ENCODE results near the gene ATP5ME.
"Not testable (repeated sequence)": the region's sequence is repeated elsewhere in the genome, so short reads cannot be mapped to it uniquely, and the experiment has no call there.

Gene ATP5ME

GRCh38 chr4:671769-672168, 2.3 kb downstream of the ATP5ME start:
- Histone ChIP-seq H3K9ac (no peak overlapping the region), H3K27me3 (no peaks in the 10 kb centered on the region), H3K9me3 (replicated peaks in 1 of 11) (no peaks in the 10 kb centered on the region), H3K4me1 (peaks cover 32 to 41% (median 33%) of the 10 kb centered on the region in 10 experiments), H3K4me3 (no peak overlapping the region), H4K20me1 (peaks cover 0 to 20% (median 0%) of the 10 kb centered on the region in 11 experiments; a peak in 4 of 22 replicates), H3K36me3 (peaks cover 26 to 37% (median 30%) of the 10 kb centered on the region in 11 experiments), H3K27ac (no peak overlapping the region), H3K4me2 (peak overlapping the region in 1 of 11 experiments; percentile 98; a peak in 1 of 22 replicates)
- no peak for TF ChIP-seq Cebpa-rat (IDR thresholded peaks at IDR 0.05)

DNA sequence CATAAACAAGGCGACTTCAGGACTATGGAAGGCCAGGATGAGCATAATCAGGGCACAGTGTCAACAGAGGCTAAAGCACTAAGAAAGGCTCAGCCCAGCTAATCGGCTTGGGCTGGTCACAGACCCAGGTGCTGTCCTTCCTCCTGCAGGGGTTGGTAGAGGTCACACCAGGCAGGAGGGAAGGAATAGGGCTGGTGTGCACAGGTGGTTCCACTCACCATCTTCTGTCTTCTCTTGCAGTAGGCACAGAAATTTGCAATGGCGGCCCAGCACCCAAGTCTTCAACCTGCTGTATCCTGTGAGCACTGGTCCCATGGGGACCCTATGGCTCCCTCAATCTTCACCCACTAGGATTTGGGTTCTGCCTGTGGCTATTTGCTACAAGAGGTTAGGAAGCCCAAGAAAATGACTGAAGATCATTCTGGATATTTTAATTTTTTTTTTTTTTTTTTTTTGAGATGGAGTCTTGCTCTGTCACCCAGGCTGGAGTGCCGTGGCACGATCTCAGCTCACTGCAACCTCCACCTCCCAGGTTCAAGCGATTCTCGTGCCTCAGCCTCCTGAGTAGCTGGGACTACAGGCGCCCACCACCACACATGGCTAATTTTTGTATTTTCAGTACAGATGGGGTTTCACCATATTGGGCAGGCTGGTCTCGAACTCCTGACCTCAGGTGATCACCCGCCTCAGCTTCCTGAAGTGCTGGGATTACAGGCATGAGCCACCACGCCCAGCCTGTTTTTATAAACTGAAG, 4.1 kb downstream of the ATP5ME start:
- H3K9ac ChIP-seq; H3K4me2 ChIP-seq; H3K9me3 ChIP-seq (replicated peaks in 1 of 11); H3K27ac ChIP-seq; H3K4me3 ChIP-seq; H3K27me3 ChIP-seq: not testable (repeated sequence)
- Histone ChIP-seq H4K20me1 (peaks cover 0 to 15% (median 0%) of the 10 kb centered on the region in 11 experiments; a peak in 3 of 22 replicates), H3K4me1 (peaks cover 27 to 41% (median 31%) of the 10 kb centered on the region in 10 experiments), H3K36me3 (peaks cover 26 to 37% (median 30%) of the 10 kb centered on the region in 11 experiments)

GRCh38 chr4:668219-668618, 5.9 kb downstream of the ATP5ME start:
- H3K9me3 ChIP-seq (replicated peaks in 1 of 11); H3K4me2 ChIP-seq; H3K4me3 ChIP-seq; H3K27ac ChIP-seq; H3K27me3 ChIP-seq; H3K9ac ChIP-seq: not testable (repeated sequence)
- Histone ChIP-seq H3K36me3 (peaks cover 26 to 35% (median 30%) of the 10 kb centered on the region in 11 experiments), H4K20me1 (peaks cover 0 to 15% (median 0%) of the 10 kb centered on the region in 11 experiments; a peak in 3 of 22 replicates), H3K4me1 (peaks cover 30 to 46% (median 38%) of the 10 kb centered on the region in 10 experiments)

DNA sequence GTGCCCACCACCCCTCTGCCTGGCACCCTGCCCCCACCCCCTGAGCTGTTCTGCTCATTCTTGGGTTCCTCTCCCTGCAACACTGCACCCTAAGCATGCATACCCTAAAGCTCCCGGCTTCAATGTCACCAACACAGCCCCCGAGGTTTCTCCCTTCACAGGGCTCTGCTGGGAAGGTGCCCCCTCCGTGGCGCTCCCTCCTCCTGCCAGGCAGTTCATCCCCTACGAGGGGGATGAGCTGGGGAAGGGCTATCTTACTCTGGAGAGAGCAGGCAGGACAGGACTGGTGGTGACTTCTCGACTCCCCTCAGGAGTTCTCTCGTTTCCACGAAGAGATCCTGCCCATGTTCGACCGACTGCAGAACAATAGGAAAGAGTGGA, 6.5 kb downstream of the ATP5ME start:
- H3K36me3 ChIP-seq = peaks cover 19 to 28% (median 23%) of the 10 kb centered on the region in 11 experiments
- H3K9ac ChIP-seq = no peak overlapping the region
- peaks cover 27 to 44% (median 35%) of the 10 kb centered on the region in 10 experiments for H3K4me1 ChIP-seq
- H3K4me3 ChIP-seq = no peak overlapping the region
- H3K27ac ChIP-seq = no peak overlapping the region
- H3K4me2 ChIP-seq = no peak overlapping the region
- H3K9me3 ChIP-seq (replicated peaks in 1 of 11) = no peaks in the 10 kb centered on the region
- no peak for TF ChIP-seq Cebpa-rat (IDR thresholded peaks at IDR 0.05)
- H4K20me1 ChIP-seq = 0 out of 22 replicates have a peak, but pooled peaks cover 0 to 9% (median 0%) of the 10 kb centered on the region in 11 experiments
- no peaks in the 10 kb centered on the region for H3K27me3 ChIP-seq

GRCh38 chr4:666822-667544, 7.1 kb downstream of the ATP5ME start:
- Histone ChIP-seq H3K36me3 (peaks cover 14 to 26% (median 18%) of the 10 kb centered on the region in 11 experiments), H3K9me3 (replicated peaks in 1 of 11) (no peaks in the 10 kb centered on the region), H3K4me2 (peak overlapping the region in 1 of 11 experiments; percentile 95; a peak in 1 of 22 replicates), H3K4me3 (no peak overlapping the region), H3K27ac (no peak overlapping the region), H3K9ac (0 out of 22 replicates have a peak overlapping the region, but pooled peaks of 1 of the 11 experiments have one; percentile 5), H3K4me1 (peaks cover 26 to 39% (median 33%) of the 10 kb centered on the region in 10 experiments), H4K20me1 (peaks cover 0 to 7% (median 0%) of the 10 kb centered on the region in 11 experiments; a peak in 1 of 22 replicates), H3K27me3 (no peaks in the 10 kb centered on the region)
- TF ChIP-seq Cebpa-rat (IDR thresholded peaks at IDR 0.05) = no peak

- Histone ChIP-seq H3K36me3 (peaks cover 8 to 24% (median 12%) of the 10 kb centered on the region in 11 experiments), H3K27me3 (no peaks in the 10 kb centered on the region), H3K4me1 (peaks cover 26 to 38% (median 33%) of the 10 kb centered on the region in 10 experiments), H3K27ac (peak overlapping the region in 1 of 11 experiments; percentile 89; a peak in 1 of 22 replicates), H3K4me2 (peak overlapping the region in 8 of 11 experiments; percentile 87 to 96 (median 92); a peak in 14 of 22 replicates), H3K9ac (peak overlapping the region in 4 of 11 experiments; percentile 29 to 54 (median 46); a peak in 3 of 22 replicates), H3K9me3 (replicated peaks in 1 of 11) (no peaks in the 10 kb centered on the region), H4K20me1 (peaks cover 0 to 1% (median 0%) of the 10 kb centered on the region in 11 experiments; a peak in 1 of 22 replicates), H3K4me3 (no peak overlapping the region)
- TF ChIP-seq Cebpa-rat (IDR thresholded peaks at IDR 0.05) = no peak
These were observed 7.7 kb downstream of the ATP5ME start for GRCh38 chr4:666436-666810.

DNA sequence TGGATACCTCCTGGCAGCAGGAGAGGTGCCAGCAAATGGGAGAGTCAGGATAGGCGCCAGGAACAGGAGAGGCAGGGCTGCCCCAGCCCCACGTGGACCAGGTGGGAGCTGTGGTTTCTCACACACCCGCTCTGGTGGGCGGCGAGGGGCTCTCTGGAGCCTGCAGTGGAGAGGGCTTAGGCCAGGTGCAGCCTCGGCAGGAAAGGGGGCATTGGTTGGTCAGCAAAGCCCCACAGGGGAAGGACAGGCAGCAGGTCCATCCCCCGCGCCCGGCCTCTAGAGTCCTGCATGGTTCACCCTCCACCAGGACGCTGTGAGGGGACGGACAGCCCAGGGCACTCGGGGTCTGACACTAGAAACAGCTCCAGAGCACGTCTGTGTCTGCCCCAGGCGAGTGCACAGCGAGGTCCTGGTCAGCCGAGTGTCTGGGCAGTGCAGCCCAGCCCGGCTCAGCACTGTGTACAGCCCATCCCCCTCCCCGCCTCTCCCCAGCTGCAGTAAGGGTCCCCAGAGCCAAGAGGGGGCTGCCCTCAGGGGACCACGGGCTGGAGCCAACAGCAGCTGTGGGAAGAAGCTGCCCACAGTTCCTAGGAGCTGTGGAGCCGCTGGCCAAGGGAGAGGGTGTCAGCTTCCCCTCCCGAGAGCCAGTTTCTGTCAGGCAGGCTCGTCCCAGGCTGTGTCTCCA, 8.2 kb downstream of the ATP5ME start:
- Histone ChIP-seq H3K36me3 (peaks cover 3 to 19% (median 7%) of the 10 kb centered on the region in 11 experiments; a peak in 21 of 22 replicates), H3K27me3 (no peaks in the 10 kb centered on the region), H3K4me3 (peak overlapping the region in 1 of 10 experiments; percentile 11; a peak in 1 of 20 replicates), H3K9ac (peak overlapping the region in 8 of 11 experiments; percentile 15 to 54 (median 36); a peak in 10 of 22 replicates), H3K4me1 (peaks cover 26 to 38% (median 33%) of the 10 kb centered on the region in 10 experiments), H3K4me2 (peak overlapping the region; percentile 87 to 99 (median 94)), H3K27ac (peak overlapping the region in 3 of 11 experiments; percentile 21 to 89 (median 43); a peak in 3 of 22 replicates), H3K9me3 (replicated peaks in 1 of 11) (no peaks in the 10 kb centered on the region), H4K20me1 (no peaks in the 10 kb centered on the region; a peak in 1 of 22 replicates)
- no peak for TF ChIP-seq Cebpa-rat (IDR thresholded peaks at IDR 0.05)

GRCh38 chr4:665381-665750, 8.7 kb downstream of the ATP5ME start:
- TF ChIP-seq Cebpa-rat (IDR thresholded peaks at IDR 0.05) = no peak
- peak overlapping the region in 6 of 11 experiments; percentile 15 to 54 (median 46); a peak in 7 of 22 replicates for H3K9ac ChIP-seq

More at GRCh38 chr4:665381-665750, 8.7 kb downstream of the ATP5ME start:
- Histone ChIP-seq H3K4me3 (peak overlapping the region in 2 of 10 experiments; percentile 69 to 77; a peak in 1 of 20 replicates), H3K36me3 (peaks cover 0 to 15% (median 2%) of the 10 kb centered on the region in 11 experiments; a peak in 17 of 22 replicates), H3K4me2 (peak overlapping the region; percentile 87 to 99 (median 94)), H4K20me1 (no peaks in the 10 kb centered on the region; a peak in 1 of 22 replicates), H3K9me3 (replicated peaks in 1 of 11) (no peaks in the 10 kb centered on the region), H3K27me3 (no peaks in the 10 kb centered on the region), H3K27ac (peak overlapping the region in 3 of 11 experiments; percentile 21 to 89 (median 23); a peak in 3 of 22 replicates), H3K4me1 (peaks cover 26 to 38% (median 33%) of the 10 kb centered on the region in 10 experiments)

All from BLaER1 treated with 17β-estradiol and CSF1 and Interleukin-3, amounts not matched to agents 10 nM and 100 nM (cell line).